ENCODE results near the gene CALCOCO2. TPM values are rescaled to one million over a fixed set of nuclear protein-coding genes. Genes with fewer than 3 reads are reported as not detected.

The CALCOCO2 gene
- total and polyA plus RNA-seq, 10 of the 15 experiments (the other 5 are each of a cell fraction or from before 2014, with no cell fraction given) = 20.2 to 138 (median 53.1) TPM

DNA sequence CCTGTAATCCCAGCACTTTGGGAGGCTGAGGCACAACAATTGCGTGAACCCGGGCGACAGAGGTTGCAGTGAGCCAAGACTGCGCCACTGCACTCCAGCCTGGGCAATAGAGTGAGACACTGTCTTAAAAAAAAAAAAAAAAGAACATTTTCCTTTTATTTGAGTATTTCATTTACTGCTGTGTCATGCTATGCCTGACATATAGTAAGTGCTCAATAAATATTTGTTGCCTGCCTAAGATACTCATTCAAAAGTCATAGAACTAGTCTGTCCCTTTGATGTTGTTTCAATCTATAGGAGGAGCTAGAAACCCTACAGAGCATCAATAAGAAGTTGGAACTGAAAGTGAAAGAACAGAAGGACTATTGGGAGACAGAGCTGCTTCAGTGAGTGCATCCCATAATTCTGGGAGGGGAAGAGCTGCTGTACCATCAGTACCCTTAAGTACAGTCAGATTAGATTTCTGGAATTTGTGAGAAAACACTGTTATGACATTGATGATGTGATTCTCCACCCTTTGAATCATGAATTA, 20.0 kb downstream of the CALCOCO2 start:
- no peaks in the 10 kb centered on the region for H3K79me2 ChIP-seq (ENCODE audit: control insufficient read depth, insufficient read depth, low read length)

More for the DNA sequence above, 20.0 kb downstream of the CALCOCO2 start:
- Histone ChIP-seq H3K9me3 (replicated peaks; ENCODE audit: control insufficient read depth, insufficient read depth, low read length) (no peaks in the 10 kb centered on the region), H2AFZ (ENCODE audit: control insufficient read depth, low read depth, low read length) (no peak overlapping the region), H3K27me3 (replicated peaks in 1 of 2; ENCODE audit: control insufficient read depth in 2 of 2, insufficient read depth in 2 of 2, low read length in 1 of 2) (no peaks in the 10 kb centered on the region), H3K36me3 (ENCODE audit: control insufficient read depth in 2 of 2, insufficient read depth in 2 of 2, low read length in 1 of 2) (peaks cover 7 to 23% of the 10 kb centered on the region in 2 experiments), H3K4me2 (ENCODE audit: control insufficient read depth, insufficient read depth) (no peak overlapping the region), H3K27ac (ENCODE audit: control insufficient read depth, insufficient read depth) (no peak overlapping the region), H3K9ac (ENCODE audit: control insufficient read depth, insufficient read depth, low read length) (no peak overlapping the region), H3K4me1 (ENCODE audit: control insufficient read depth, insufficient read depth, low read length) (no peaks in the 10 kb centered on the region), H3K4me3 (no peak overlapping the region), H4K20me1 (ENCODE audit: control insufficient read depth, insufficient read depth) (no peaks in the 10 kb centered on the region)
- FAIRE-seq = no peak
- ChIA-PET POLR2A (interaction anchor here (0.5 to 2.0 kb wide), 3 partner anchors 9 to 18 kb away, joined by 3 to 7 read pairs (median 3); no protein-coding TSS in a partner anchor), RAD21 (ENCODE audit: unreplicated experiment) (interaction anchor here (1.1 kb wide), 1 partner anchor 28 kb away, joined by 5 read pairs; no protein-coding TSS in a partner anchor), SMC1A (ENCODE audit: uncharacterized antibody, unreplicated experiment) (interaction anchor here (1.1 to 2.3 kb wide), 4 partner anchors 13 to 37 kb away, joined by 3 to 7 read pairs (median 5); no protein-coding TSS in a partner anchor), CTCF (interaction anchor here (0.6 to 3.4 kb wide), 7 partner anchors 10 to 172 kb away, joined by 3 to 30 read pairs (median 3); no protein-coding TSS in a partner anchor)
- intact Hi-C loops (cut with micrococcal nuclease; ENCODE audit: unreplicated experiment) (no loop called here), in situ Hi-C loops (cut with MboI) (no loop called here)
- no peak for ATAC-seq
- WGBS (ENCODE audit: insufficient coverage, insufficient replicate concordance, low lambda C conversion rate, missing lambda C conversion rate) = 98% methylated on average over 4 of the region's 4 CpGs
- BruUV-seq (replicated peaks) = no TSS peak
- TF ChIP-seq, protein P1, sequence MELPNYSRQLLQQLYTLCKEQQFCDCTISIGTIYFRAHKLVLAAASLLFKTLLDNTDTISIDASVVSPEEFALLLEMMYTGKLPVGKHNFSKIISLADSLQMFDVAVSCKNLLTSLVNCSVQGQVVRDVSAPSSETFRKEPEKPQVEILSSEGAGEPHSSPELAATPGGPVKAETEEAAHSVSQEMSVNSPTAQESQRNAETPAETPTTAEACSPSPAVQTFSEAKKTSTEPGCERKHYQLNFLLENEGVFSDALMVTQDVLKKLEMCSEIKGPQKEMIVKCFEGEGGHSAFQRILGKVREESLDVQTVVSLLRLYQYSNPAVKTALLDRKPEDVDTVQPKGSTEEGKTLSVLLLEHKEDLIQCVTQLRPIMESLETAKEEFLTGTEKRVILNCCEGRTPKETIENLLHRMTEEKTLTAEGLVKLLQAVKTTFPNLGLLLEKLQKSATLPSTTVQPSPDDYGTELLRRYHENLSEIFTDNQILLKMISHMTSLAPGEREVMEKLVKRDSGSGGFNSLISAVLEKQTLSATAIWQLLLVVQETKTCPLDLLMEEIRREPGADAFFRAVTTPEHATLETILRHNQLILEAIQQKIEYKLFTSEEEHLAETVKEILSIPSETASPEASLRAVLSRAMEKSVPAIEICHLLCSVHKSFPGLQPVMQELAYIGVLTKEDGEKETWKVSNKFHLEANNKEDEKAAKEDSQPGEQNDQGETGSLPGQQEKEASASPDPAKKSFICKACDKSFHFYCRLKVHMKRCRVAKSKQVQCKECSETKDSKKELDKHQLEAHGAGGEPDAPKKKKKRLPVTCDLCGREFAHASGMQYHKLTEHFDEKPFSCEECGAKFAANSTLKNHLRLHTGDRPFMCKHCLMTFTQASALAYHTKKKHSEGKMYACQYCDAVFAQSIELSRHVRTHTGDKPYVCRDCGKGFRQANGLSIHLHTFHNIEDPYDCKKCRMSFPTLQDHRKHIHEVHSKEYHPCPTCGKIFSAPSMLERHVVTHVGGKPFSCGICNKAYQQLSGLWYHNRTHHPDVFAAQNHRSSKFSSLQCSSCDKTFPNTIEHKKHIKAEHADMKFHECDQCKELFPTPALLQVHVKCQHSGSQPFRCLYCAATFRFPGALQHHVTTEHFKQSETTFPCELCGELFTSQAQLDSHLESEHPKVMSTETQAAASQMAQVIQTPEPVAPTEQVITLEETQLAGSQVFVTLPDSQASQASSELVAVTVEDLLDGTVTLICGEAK (IDR thresholded peaks at IDR 0.05; ENCODE audit: borderline replicate concordance) = no peak
- TF ChIP-seq NR2F1 (conservative IDR thresholded peaks at IDR 0.05) (no peak), SMARCA5 (IDR thresholded peaks at IDR 0.05) (no peak), HDAC6 (IDR thresholded peaks at IDR 0.05; ENCODE audit: unreplicated experiment) (no peak), CBX5 (IDR thresholded peaks at IDR 0.05; ENCODE audit: low read depth) (no peak)
- no peak for DNase-seq (ENCODE audit: low read depth, low spot score)
